ENCODE results near the gene SPTBN1.

SPTBN1 gene

DNA sequence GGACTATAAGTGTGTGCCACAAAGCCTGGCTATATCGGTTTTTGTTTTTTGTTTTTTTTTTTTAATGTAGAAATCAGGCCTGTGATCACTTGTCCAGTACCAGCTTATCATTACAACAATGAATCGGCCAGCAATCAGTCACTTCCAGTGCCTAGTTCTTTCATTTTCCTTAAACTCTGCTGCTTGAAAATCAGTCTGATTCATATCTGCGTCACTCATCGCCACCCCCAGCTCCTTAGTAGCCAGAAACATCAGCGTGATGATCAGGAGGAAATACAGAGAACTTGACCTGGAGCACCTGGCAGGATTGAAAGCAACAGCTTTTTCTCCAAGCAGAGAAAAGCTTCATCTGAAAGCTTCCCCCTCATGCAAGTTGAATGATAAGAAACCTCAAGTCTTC, 75.4 kb downstream of the SPTBN1 start:
- DNase-seq: no peak

DNA sequence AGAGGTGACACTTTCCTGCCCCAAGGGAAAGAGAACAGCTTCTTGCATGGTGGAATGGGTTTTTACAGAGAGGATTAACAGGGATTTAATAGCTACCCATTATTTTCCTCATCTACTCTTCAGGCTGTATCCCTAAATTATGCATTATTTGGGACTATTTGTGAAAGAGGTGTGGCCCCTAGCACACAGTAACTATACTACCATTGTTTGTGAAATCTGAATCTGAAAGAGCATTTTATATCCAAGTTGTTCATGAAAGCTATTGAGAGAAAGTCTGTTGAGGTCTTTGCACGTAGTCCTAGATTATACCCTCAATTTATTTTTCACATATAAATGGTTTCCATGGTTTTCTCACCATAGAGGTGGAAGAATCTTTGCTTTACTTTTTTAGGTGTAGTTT, 78.1 kb downstream of the SPTBN1 start:
- no peak for DNase-seq

DNA sequence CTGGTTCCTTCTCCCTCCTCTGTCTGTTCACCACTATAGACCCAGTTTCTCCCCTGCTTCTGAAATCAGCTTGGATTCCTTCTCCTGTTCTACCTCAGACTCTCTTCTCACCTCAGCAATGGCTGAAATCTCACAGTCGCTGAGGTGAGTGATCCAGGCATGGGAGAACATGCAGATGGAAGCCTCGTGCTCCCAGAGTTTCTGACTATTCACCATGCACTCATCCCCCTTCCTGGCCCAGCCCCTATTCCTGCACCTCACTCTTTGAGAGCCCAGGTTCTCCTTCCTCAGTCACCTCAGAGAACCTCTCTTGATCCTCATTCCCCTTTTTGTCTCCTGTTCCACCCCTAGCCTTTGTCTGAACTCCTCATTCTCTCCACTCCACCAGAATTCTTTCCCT, 78.5 kb downstream of the SPTBN1 start:
- DNase-seq: no peak

DNA sequence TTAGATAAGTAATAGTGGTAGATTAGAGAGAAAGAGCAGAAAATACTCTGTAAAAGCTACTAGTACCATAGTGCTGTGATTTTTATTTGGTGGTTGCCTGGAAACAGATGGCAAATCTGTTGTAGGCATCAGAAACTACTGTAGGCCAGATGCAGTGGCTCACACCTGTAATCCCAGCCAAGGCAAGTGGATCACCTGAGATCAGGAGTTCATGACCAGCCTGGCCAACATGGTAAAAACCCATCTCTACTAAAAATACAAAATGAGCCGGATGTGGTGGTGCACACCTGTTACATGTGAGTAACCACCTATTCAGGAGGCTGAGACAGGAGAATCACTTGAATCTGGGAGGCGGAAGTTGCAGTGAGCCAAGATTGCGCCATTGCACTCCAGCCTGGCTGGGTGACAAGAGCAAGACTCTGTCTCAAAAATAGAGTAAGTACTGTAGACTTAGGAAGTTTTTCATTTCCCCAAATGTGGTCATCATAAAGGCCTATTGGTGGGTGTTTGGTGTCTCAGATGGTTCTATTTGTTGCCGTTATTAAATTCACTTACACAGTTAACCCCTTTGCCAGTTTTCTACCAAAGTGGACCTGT, 79.6 kb downstream of the SPTBN1 start:
- no peak for DNase-seq

DNA sequence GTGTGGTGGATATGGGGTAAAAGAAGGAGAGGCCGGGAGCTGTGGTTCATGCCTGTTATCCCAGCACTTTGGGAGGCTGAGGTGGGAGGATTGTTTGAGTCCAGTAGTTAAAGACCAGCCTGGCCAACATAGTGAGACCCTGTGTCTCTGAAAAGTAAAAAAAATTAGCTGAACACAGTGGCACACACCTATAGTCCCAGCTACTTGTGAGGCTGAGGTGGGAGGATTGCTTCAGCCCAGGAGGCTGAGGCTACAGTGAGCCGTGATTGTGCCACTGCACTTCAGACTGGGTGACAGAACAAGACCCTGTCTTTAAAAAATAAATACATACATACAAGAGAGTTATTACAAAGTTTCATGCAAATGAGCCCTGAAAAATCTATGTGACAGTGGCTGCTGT, 80.6 kb downstream of the SPTBN1 start:
- DNase-seq: no peak

DNA sequence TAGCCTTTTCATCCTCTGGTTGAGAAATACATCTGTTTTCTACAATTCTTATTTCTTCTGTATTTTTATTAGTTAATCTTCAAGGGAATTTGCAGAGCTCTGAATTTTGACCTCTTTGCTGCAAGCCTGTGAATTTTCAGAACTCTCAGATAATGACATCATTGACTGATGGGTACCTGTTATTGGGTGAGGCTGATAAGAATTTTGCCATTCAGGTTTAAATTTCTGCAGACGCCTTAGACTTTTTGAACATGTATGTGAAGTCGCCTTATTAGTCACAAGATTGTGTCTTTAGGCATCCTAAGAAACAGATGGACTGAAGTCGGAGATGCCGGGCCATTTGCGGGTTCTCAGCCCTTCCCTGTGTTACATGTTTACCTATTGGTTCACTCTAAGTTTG, 82.4 kb downstream of the SPTBN1 start:
- DNase-seq: no peak

DNA sequence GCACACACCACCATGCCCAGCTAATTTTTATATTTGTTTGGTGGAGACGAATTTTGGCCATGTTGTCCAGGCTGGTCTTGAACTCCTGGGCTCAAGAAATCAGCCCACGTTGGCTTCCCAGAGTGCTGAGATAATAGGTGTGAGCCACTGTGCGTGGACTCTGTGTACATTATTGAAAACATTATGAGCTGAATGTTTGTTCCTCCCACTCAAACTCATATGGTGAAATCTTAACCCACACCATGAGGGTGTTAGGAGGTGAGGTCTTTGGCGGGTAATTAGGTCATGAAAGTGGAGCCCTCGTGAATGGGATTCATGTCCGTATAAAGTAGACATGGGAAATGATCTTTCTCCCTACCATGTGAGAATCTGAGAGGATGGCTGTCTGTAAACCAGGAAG, 83.6 kb downstream of the SPTBN1 start:
- DNase-seq: no peak

DNA sequence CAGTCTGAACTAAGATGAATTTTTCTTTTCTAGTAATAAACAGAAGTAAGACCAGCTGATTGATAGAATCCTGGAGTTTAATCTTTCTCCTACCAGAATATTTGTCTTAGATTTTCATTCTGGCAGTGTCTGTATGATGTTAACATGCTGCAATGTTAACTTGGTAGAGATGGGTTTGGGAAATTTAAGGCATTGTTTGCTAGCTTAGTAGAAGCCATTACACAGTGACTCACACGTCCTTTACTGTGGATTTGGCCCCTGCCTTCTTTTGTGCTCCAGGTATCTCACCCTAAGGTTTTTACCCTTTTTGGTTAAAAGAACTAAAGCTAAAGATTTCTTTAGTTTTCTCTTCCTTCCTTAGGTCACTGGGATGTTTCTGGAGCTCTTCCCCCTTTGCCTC, 84.1 kb downstream of the SPTBN1 start:
- DNase-seq: no peak

DNA sequence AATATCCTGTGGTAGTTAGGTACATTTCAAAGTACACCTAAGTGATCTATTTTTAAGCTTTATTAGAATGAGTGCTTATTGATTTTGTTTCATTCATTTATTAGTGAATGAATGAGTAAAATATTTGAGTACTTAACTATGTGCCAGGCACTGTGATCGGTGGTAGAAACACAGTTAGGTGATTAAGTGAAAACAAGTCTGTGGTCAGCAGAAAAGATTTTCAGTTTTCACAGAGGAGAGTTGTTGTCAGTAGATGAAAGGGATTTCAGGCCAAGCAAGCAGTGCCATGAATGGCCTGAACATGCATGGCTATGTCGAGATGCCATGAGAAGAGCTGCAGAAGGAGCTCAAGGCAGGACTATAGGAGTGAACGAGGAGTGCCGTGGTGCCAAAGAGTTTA, 85.9 kb downstream of the SPTBN1 start:
- no peak for DNase-seq

DNA sequence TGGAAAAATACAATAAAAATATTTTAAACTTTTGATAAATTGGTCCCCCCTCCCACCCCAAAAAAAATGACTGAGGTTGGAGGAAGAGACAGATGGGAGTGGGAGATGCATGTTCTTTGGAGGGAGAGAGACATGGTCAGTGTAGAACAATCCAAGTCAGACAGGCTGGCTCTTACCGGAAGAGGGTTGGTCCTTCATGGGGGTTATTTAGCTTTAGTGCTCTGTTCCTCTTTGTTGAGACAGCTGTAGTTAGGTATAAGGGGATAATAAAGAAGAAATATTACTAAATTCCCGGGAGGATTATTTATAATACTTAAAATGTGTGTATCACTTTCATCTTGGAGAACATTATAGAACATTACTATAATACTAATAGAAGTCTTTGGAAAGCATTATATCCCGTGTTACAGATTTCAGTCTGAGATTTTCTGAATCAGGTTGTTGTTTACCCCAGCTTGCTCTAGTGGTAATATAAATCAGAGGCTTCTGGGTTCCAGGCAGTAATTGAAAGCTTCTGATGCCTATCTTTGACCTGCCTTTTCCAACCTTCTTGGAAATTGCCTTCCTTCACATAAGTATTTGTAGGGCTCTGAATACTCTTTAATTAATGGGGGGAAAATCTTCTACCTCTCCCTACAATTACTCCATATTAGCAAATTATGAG, 87.7 kb downstream of the SPTBN1 start:
- DNase-seq: no peak

DNA sequence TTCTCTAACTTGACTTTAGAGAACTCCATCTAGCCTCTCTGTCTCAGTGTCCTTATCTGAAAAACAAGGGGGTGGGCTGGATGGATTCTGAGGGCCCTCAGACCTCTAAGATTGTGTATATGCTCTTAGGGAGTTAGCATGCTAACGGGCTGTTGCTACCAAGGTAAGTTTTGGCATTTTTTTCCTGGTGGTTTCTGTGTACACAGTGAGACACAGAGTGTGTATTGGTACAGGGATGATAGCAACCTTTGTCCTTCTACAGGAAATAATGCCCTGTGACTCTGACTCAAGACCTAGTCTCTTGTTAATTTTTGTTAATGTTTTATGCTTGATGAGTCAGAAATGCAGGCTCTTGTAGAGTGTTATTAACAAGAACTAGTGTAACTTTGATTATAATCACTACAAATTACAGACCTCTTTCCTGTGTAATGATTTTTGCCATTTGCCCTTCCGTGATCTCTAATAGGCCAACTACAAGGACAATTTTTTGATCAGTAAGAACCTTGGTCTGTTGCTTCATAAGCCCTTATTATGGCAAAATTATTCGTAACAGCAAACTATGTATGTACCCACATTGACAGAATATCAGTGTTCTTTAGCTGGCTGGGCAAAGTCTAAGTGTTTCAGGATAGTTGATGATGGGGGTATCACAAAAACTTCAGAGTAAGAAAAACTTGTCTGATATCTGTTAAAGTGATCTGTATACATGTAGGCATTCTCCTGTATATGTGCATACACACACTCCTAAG, 89.7 kb downstream of the SPTBN1 start:
- no peak for DNase-seq

DNA sequence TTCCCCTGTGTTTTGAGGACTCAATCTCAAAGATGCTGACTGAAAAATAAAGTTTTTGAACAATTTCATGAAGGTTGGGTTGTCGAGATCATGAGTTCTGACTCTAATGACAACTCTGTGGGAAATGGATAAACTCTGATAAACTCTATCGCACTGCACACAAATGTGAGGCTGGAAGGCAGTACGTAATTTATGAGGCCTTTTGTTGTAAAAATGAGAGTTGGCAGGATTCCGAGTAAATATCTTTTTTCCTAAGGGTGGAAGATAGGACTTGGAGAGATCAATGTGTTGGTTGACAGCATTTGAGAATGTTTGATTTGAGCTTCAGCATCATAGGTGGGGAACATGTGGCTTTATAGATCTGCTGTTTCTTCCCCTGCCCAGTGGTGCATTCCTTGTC, 90.4 kb downstream of the SPTBN1 start:
- no peak for DNase-seq

DNA sequence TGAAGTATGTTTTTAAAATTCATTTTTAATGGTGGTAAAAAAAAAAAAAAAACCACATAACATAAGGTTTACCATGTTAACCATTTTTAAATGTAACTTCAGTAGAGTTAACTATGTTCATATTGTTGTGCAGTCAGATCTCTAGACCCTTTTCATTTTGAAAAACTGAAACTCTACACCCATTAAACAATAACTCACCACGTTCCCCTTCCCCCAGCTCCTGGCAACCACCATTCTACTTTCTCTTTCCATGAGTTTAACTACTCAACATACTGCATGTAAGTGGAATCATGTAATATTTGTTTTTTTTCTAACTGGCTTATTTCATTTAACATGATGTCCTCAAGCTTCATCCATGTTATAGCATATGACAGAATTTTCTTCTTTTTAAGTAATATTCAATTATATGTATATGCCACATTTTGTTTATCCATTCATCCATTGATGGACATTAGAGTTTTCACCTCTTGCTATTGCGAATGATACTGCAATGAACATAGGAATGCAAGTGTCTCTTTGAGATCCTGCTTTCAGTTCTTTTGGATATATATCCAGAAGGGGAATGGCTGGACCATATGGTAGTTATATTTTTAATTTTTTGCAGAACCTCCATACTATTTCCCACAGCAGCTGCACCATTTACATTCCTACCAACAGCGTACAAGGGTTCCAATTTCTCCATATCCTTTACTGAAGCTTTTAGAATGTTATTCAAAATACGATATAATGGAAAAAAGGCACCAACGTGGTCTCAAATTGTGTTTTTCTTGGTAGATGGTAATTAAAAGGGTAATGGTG, 91.0 kb downstream of the SPTBN1 start:
- DNase-seq: no peak

DNA sequence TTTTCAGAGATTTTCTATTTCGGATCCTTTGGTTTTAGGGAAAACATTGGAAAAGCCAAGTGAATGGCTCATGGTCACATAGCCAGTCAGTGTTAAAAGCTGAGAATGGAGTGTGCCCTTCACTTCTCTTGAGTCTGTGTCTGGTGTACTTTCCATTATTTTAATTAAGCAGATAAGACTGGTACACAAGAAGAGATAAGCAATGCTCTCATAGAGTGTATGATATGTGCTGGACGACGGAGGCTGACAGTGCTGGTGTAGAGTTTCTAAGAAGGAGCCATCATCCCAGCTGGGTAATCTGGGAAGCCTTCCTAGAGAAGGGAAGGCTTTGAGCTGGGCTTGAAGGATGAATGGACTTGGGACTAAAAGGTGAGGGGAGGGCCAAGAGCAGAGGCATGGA, 93.3 kb downstream of the SPTBN1 start:
- DNase-seq: no peak

DNA sequence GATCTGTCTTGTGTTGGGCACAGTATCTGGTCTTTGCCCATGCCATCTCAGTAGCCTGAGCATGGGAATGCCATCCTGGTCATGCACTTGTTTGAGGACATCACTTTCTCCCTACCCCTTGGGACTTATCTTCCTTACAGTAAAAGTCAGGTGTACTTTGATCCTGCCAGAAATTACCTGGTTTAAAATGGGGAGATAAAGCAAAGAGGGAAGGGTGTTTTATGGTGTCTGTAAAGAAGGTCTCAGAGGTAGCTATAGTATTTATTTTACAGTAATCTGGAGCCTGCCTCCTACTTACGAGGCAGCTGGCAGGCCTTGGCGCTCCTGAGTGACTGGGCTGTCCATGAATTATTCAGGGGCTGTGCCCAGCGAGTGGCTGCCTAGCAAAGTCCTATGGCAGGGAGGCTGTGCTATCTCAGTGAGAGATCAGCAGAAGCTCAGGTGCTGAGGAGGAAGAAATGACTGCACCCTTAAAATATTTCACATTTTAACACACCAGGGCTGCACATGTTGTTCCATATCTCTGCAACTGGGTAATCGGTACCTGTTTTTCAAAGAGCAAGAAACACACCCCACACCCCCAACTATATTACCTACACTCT, 93.9 kb downstream of the SPTBN1 start:
- DNase-seq: no peak

DNA sequence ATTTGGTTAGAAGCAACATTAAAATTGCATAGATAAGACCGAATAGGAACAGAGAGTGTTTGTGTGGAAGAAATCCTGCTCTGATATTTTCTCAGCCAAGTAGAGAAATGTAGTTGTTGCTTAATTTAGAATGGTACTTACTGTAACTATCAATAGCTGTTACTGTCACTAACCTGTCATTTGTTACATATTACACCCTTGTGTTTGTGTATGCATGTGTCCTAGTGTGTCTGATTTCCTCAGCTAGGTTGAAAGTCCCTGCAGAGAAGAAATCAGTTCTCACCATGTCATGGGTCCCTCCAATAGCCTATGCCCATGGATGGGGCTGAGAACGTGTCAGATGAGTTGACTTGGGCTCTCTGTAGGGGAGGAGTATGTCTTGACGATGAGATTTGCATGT, 94.4 kb downstream of the SPTBN1 start:
- DNase-seq: no peak

DNA sequence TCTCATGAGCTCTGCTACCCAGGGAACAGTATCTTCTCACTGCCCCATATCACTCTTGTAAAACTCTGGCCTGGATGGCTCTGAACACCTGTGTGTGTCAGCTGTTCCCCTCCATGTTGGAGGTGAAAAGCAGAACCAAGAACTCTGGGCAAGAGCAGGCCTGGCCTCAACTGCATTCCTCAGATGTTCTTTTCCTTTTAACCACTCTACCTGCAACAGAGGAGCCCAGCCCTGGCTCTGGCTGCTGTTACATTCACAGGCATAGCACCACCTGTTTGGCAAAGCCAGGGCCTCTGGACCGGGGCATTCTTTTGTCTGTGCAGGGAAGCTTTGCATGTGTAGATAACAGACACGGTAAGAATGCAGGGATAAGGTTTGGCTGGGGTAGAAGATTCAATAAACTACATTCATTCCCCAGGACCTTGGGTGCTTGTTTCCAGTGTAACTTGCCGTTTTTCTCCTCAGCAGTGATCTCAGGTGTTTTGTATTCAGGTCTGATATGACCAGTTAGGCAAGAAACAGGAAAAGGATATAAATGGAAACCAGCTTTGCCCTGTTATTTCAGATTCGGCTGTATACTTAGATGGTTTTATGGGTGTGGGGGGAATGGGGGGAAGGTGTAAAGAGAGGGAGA, 95.1 kb downstream of the SPTBN1 start:
- DNase-seq: no peak

DNA sequence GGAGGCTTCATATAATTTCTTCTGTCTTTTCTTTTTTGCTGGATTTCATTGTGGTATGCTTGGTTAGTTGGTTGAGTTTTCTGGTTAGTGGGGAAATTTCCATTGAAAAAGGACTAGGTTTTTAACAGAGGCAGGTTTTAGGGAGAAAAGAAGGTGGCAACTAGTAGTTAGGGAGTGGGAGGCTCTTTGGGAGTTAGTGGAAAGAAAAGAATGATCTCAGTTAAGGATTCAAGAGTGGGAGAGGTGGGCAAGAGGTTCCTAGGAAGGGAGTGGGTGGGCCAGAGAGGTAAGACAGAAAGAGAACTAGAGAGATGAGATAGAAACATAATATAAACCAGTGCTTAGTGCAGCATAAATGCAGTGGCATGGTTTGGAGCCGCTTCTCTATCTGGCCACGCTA, 96.9 kb downstream of the SPTBN1 start:
- no peak for DNase-seq

DNA sequence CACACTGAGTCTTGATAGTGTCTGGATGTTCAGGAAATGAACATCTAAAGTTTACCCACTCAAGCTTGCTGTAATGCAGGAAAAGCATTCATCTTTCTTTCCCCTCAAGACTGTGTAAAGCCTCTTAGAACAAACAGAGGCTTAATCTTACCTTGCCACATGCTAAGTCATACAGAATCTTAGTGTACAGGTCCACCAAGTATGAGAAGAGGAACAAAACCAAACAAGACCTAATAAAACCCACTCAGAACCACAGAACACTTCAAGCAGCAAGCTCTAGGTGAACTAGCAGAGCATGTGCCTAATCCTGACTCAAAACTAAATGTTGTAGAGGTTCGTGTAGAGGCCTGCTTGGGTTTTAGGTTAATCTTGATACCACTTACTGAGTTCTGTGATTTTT, 97.6 kb downstream of the SPTBN1 start:
- no peak for DNase-seq

DNA sequence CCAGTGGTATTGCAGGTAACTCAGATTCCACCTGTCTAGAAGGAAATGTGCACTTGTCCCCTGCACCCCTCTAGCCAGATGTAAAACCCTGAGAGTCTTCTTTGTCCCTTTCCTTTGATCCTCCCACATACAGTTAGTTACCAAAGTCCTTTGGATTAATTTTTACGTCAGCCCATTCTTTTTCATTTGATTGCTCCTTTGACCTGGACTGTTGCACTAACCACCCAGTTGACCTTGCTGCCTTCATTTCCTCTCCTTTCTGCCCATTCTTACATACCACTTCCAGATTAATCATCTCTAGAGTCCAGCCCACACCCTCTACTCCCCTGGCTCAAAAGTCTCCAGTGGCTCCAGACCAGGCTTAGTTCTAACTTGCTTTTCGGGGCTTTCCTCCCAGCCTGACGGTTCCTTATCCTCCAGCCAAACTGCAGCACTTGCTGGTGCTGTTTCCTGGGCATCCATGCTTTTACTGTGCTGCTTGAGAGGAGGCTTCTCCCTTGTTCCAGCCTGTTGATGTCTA, 99.3 kb downstream of the SPTBN1 start:
- DNase-seq: no peak

DNA sequence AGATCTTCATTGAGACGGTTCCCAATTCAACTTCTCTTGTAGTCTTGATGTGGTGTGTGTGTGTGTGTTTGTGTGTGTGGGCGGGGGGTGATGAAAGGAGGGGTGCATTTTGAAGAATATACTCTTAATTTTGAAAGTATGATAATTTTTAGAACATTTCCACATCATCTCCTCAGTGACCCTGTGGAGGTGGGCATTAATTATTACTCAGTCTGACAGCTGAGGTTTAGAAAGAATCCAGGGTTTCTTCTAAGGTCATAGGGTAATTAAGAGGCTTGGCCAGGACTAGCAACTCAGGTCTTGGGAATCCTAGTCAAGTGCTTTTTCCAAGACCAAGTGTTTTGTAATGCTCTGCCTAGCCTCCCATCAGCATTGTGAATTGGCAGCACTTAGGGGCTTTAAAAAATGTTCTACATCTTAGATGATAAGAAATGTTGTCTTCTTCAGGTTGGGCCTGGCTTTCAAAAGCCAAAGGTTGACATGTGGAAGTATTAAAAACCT, 100.5 kb downstream of the SPTBN1 start:
- DNase-seq: no peak

DNA sequence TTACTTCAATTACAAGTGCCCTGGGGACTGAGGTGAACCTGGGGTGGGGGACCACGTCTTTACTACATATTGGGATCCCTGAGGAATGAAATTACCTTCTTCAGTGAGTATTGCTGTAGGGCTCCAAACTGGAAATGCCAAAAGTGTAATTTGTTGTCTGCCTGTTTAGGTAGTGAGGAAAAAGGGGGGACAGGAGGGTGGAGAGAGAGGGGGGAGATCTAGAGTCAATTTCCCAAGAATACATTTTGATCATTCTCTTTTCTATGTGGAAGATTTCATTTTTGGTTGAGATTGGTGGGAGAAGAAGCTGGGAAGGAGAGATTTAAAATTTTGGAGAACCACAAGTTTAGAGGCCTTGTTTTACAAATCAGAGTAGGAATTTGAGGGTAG, 101.1 kb downstream of the SPTBN1 start:
- no peak for DNase-seq
